HG03469 (cell line): Measurements from ENCODE around the gene NHERF2.

Source experiments
- ATAC-seq: cut with Tn5 transposase; IDR thresholded peaks from one replicate; pipeline ENCODE4 v1.9.1; 2021; ENCODE audit warnings: mild to moderate bottlenecking, moderate library complexity, moderate number of reproducible peaks; ENCODE audit not compliant: unreplicated experiment

The NHERF2 gene

GRCh38 chr16:2078691-2079090, 52.0 kb downstream of the NHERF2 start:
- ATAC-seq, result no peak

GRCh38 chr16:2079311-2079800, 52.7 kb downstream of the NHERF2 start:
- ATAC-seq, result no peak

- ATAC-seq, result no peak
Observed at GRCh38 chr16:2079991-2080390, 53.3 kb downstream of the NHERF2 start.

GRCh38 chr16:2081201-2082084, 54.7 kb downstream of the NHERF2 start:
- ATAC-seq, result no peak

- no peak for ATAC-seq
Observed at GRCh38 chr16:2082171-2082982, 55.7 kb downstream of the NHERF2 start.

- no peak for ATAC-seq
Observed at GRCh38 chr16:2082983-2083364, 56.3 kb downstream of the NHERF2 start.

- no peak for ATAC-seq
Observed at GRCh38 chr16:2083409-2083808, 56.7 kb downstream of the NHERF2 start.

GRCh38 chr16:2083876-2084780, 57.4 kb downstream of the NHERF2 start:
- no peak for ATAC-seq

- no peak for ATAC-seq
Observed at GRCh38 chr16:2084895-2085625, 58.4 kb downstream of the NHERF2 start.

- ATAC-seq, result no peak
Observed at GRCh38 chr16:2085669-2086068, 59.0 kb downstream of the NHERF2 start.

GRCh38 chr16:2086106-2086742, 59.5 kb downstream of the NHERF2 start:
- no peak for ATAC-seq

GRCh38 chr16:2086812-2087747, 60.4 kb downstream of the NHERF2 start:
- no peak for ATAC-seq

GRCh38 chr16:2087748-2088631, 61.3 kb downstream of the NHERF2 start:
- no peak for ATAC-seq
